NOMO-1 treated with dmso at 0.1 percent for 144 hours (cell line): ENCODE data around the gene ARHGAP32.
A peak's percentile ranks its signal among the peaks of the same experiment; 100 is the strongest.

Experiments
- DNase-seq: peaks from one replicate; lab custom pipeline; 2025; ENCODE audit not compliant: unreplicated experiment; lab: John Stamatoyannopoulos, UW

Gene ARHGAP32

GRCh38 chr11:129117595-129118350 lies 74.4 kb downstream of the ARHGAP32 start:
- peak; percentile 2 for DNase-seq

- DNase-seq: no peak
Measured at GRCh38 chr11:129115652-129116586, 76.2 kb downstream of the ARHGAP32 start.

GRCh38 chr11:129109701-129110100 lies 82.4 kb downstream of the ARHGAP32 start:
- no peak for DNase-seq

GRCh38 chr11:129106788-129107187 lies 85.3 kb downstream of the ARHGAP32 start:
- no peak for DNase-seq

DNA sequence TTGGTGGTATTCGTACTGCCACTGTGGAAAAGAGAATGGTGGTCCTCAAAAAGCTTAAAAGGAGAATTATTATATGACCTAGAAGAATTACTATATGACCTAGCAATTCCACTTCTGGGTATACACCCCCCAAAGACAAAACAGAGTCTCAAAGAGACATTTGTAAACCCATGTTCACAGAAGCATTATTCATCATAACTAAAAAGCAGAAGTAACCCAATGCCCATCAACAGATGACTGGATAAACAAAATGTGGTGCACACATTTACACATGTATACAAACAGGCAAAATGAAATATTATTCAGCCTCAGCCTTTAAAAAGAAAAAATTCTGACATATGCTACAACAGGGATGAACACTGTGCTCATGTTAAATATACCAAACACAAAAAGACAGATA lies 89.4 kb downstream of the ARHGAP32 start:
- DNase-seq: no peak

- no peak for DNase-seq
Measured at GRCh38 chr11:129102225-129102624, 89.9 kb downstream of the ARHGAP32 start.

DNA sequence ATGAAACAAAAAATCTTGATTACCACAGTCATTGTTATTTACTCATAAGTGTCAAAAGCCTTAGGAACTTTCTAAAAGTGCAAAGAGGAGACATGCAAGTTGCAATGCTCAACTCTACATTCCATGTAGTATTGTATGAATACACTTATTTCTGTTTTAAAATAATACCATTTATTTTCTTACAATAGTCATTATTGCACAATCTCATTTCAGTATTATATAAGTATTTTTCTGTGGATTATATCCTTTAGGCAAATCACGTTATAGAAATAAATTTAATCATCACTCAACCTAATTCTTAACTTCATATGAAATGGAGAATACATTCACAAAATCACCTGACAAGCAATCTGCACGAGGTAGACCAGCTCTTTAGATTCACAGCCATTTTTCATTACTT lies 98.8 kb downstream of the ARHGAP32 start:
- no peak for DNase-seq

GRCh38 chr11:129090056-129090455 lies 102.1 kb downstream of the ARHGAP32 start:
- no peak for DNase-seq

DNA sequence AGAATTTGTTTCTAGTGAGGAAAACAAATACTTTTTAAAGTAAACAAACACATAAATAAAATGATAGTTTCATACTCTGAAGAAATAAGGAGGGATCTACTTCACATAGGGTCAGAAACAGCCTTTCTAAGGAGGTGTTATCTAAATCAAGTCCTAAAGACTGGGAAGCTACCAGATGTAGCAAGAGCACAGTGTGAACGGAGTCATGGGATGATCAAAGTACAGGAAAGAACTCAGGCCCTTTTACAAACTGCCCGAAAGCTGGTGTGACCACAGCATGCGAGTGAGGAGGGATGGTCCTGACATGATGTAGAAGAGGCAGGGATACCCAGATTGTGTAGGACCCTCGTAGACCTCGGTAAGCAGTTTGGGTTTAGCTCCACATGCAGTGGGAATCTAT lies 102.8 kb downstream of the ARHGAP32 start:
- DNase-seq: no peak

GRCh38 chr11:129086976-129087375 lies 105.1 kb downstream of the ARHGAP32 start:
- DNase-seq: no peak

DNA sequence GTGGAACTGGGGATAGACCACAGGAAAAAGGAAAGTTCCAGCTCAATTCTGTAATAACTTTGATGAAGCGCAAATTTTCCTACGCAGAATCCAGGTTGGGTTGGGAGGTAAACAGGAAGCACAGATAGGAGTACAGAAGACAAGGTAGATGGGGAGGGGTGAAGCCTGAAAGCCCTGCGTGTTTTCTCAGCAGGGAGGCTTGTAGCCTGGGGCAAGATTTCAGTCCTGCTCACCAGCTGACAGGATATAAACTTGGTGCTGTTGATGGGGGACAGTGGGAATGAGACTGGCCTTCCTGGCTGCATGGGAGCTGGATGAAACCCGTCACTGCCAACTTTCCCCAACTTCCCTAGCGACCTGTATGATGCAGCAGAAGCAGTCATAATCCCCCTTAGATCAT lies 114.9 kb downstream of the ARHGAP32 start:
- no peak for DNase-seq

GRCh38 chr11:129075757-129076156 lies 116.4 kb downstream of the ARHGAP32 start:
- DNase-seq: no peak

GRCh38 chr11:129067454-129067853 lies 124.7 kb downstream of the ARHGAP32 start:
- no peak for DNase-seq

GRCh38 chr11:129066229-129066628 lies 125.9 kb downstream of the ARHGAP32 start:
- no peak for DNase-seq

- no peak for DNase-seq
Measured at GRCh38 chr11:129063118-129063517, 129.0 kb downstream of the ARHGAP32 start.

- no peak for DNase-seq
Measured at GRCh38 chr11:129061492-129062230, 130.5 kb downstream of the ARHGAP32 start.

DNA sequence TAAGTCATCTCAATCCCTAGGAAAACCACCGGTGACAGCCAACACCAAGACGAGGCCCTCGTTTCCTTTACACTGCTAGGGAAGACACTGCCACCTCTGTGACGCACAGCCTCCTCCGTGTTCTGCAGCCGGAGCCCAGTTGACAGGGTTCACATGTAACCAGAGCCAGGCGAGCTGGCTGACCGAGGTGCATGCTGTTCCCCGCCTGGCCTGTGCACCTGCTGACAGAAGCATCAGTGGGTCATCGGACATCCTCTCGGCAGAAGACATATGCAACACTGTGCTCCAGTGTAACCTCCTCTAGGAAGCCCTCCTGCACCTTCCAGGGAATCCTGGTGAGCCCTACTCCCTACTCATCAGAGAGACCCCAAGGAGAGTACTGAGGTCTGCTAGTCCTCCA lies 135.2 kb downstream of the ARHGAP32 start:
- no peak for DNase-seq

DNA sequence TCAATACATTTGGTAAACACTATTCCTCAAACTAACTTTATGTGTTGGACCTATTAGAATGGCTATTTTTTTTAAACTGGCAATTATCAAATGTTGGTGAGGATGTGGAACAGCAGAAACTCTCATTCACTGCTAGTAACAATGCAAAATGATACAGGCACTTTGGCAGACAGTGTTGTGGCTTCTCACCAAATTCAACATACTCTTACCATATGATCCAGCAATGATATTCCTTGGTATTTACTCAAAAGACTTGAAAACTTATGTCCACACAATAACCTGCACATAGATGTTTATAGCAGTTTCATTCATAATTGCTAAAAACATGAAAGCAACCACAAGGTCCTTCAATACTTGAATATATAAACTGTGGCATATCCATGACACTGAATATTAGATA lies 136.9 kb downstream of the ARHGAP32 start:
- no peak for DNase-seq

DNA sequence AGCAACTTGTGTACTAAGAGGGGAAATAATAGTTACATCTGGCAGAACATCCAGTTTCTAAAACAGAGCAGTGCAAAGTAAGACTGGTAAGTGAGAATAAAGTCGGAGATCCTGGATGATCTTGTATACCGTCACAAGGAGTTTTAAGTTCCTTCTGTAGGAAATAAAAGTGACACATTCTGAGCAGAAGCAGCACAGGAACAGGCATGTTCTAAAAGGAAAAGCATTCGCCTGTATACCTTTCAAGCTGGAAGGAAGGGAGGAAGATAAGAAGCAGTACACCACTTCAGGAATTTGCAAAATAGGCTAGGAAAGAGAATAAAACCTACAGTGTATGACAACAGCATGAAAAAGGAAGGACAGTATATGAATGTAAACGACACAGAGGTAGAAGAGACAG lies 143.2 kb downstream of the ARHGAP32 start:
- DNase-seq: no peak

- DNase-seq: no peak
Measured at GRCh38 chr11:129045150-129045549, 147.0 kb downstream of the ARHGAP32 start.

GRCh38 chr11:129042503-129042902 lies 149.6 kb downstream of the ARHGAP32 start:
- no peak for DNase-seq
